Panc1 (cell line): ENCODE measurements around the gene TRNP1. TPM values are rescaled to one million over a fixed set of nuclear protein-coding genes. Genes with fewer than 3 reads are reported as not detected.

Experiments
- ATAC-seq: fragments of 200-7000 bp; cut with Tn5 transposase; 2 replicates; pipeline ENCODE4 v1.9.1; 2020; ENCODE audit warnings: mild to moderate bottlenecking, moderate library complexity
- BruUV-seq: library from RNA; stranded (reverse); fragments of 400-500 nt; replicated peaks from 2 replicates; lab custom pipeline; 2021; lab: Mats Ljungman, UMichigan
- CTCF ChIA-PET: fragments of 300-600 bp; sonication (Branson Sonifier 250); formaldehyde crosslinking; loops from one replicate; lab custom pipeline; 2022; ENCODE audit warnings: antibody characterized with exemption; lab: Charles Lee
- POLR2A ChIA-PET: fragments of 300-600 bp; sonication (Branson Sonifier 250); formaldehyde crosslinking; loops from one replicate; lab custom pipeline; 2022; ENCODE audit warnings: antibody characterized with exemption; lab: Charles Lee
- DNase-seq: peaks from one replicate; pipeline ENCODE4 v3.0.0-alpha.2; 2010; ENCODE audit warnings: low read depth, low spot score
- H3K27ac ChIP-seq: 2 replicates; pipeline ENCODE4 v1.5.1; 2011; ENCODE audit warnings: mild to moderate bottlenecking, low read length, inconsistent platforms
- H3K27me3 ChIP-seq: fragments of 200-500 bp; sonication (Bioruptor generic); 2 replicates; pipeline ENCODE4 v1.6.0; 2014; ENCODE audit warnings: low read length, inconsistent platforms; ENCODE audit not compliant: control insufficient read depth, insufficient read depth
- H3K36me3 ChIP-seq: fragments of 200-500 bp; sonication (Bioruptor generic); 2 replicates; pipeline ENCODE4 v1.5.1; 2014; ENCODE audit warnings: inconsistent platforms, mild to moderate bottlenecking, low read length, moderate library complexity; ENCODE audit not compliant: control insufficient read depth, insufficient read depth
- H3K4me1 ChIP-seq: 2 replicates; pipeline ENCODE4 v1.5.1; 2011; ENCODE audit warnings: inconsistent platforms, mild to moderate bottlenecking, low read length, moderate library complexity; ENCODE audit not compliant: control insufficient read depth, insufficient read depth
- H3K4me3 ChIP-seq, 2 experiments: 2 replicates each; pipeline ENCODE4 v1.5.1; 2011 to 2012; ENCODE audit warnings: low read depth in 2 of 2, low read length in 2 of 2, mild to moderate bottlenecking in 2 of 2, inconsistent platforms in 1 of 2, moderate library complexity in 1 of 2
- H3K9me3 ChIP-seq: fragments of 200-500 bp; sonication (Bioruptor generic); 2 replicates; pipeline ENCODE4 v1.5.1; 2014; ENCODE audit warnings: low read depth, mild to moderate bottlenecking, inconsistent platforms, low read length, moderate library complexity; ENCODE audit not compliant: control insufficient read depth, insufficient read depth
- CTCF ChIP-seq: fragments of 450-650 bp; IDR thresholded peaks from 2 replicates; pipeline ENCODE4 v1.5.1; 2017; ENCODE audit warnings: mild to moderate bottlenecking
- POLR2AphosphoS5 ChIP-seq: IDR thresholded peaks from 2 replicates; pipeline ENCODE4 v1.6.1; 2012; ENCODE audit warnings: mild to moderate bottlenecking, low read depth, low read length, moderate library complexity
- REST ChIP-seq, 2 experiments: IDR thresholded peaks; 2 replicates each; pipeline ENCODE4 v1.6.1; 2011 to 2012; ENCODE audit warnings: low read depth in 2 of 2, control low read depth in 1 of 2, low read length in 1 of 2, mild to moderate bottlenecking in 1 of 2, moderate library complexity in 1 of 2; ENCODE audit not compliant: insufficient read depth in 1 of 2
- SIN3A ChIP-seq: IDR thresholded peaks from 2 replicates; pipeline ENCODE4 v1.6.1; 2012; ENCODE audit warnings: low read depth, mild to moderate bottlenecking, low read length, moderate library complexity, borderline replicate concordance; ENCODE audit not compliant: insufficient read depth
- TCF7L2 ChIP-seq: IDR thresholded peaks from 2 replicates; pipeline ENCODE4 v1.6.1; 2011; ENCODE audit warnings: mild to moderate bottlenecking, low read depth, low read length, inconsistent platforms
- in situ Hi-C: cut with HindIII; loops from 2 replicates; pipeline ENCODE4 v1.10.0; 2016; ENCODE audit warnings: low sequenced_read_pairs, low pct_unique_long_range_greater_than_20kb
- intact Hi-C: fragments of 100-400 bp; cut with micrococcal nuclease; formaldehyde crosslinking; loops from one replicate; pipeline ENCODE4 v1.10.0; 2022; ENCODE audit not compliant: unreplicated experiment
- total RNA-seq: library from RNA; stranded (reverse); gene quantifications from one replicate; pipeline ENCODE4 v1.2.1, GENCODE V29; 2021; ENCODE audit not compliant: unreplicated experiment

TRNP1 gene
- total RNA-seq, 1 experiment from 2014 or later: 81.2 TPM

DNA sequence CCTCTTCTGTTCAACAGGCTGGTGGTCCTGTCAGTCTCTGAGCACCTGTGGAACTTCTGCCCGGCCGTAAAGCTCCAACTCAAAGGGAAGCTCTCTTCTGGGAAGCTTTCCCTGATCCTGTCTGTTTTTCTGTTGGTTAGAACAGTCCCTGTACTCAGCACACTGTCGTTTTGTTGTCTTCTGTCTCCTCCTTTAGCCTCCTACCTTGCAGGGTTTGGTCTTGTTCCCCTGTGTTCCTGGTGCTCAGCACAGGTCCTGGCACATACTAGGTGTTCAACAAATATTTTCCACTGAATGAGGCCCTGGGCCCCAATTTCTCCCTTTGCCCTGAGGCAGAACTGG is 32.9 kb upstream of the TRNP1 start:
- ChIA-PET CTCF (interaction anchor here (0.7 kb wide), 2 partner anchors 37 to 40 kb away, joined by 3 to 7 read pairs; no protein-coding TSS in a partner anchor), POLR2A (interaction anchor here (0.6 to 0.7 kb wide), 2 partner anchors 41 to 61 kb away, joined by 3 to 4 read pairs; no protein-coding TSS in a partner anchor)
- Histone ChIP-seq H3K4me3 (peak overlapping the region; percentile 52 to 62), H3K4me1 (peaks cover 14% of the 10 kb centered on the region), H3K36me3 (no peaks in the 10 kb centered on the region; the same call in 1 of the 2 replicates), H3K27me3 (no peaks in the 10 kb centered on the region), H3K9me3 (peaks cover 6% of the 10 kb centered on the region; the same call in 1 of the 2 replicates), H3K27ac (peak overlapping the region; percentile 65)
- no peak for DNase-seq
- TF ChIP-seq POLR2AphosphoS5 (no peak), REST (IDR thresholded peaks at IDR 0.05; ENCODE audit: insufficient read depth in 1 of 2, low read depth in 2 of 2, low read length in 1 of 2) (no peak), SIN3A (no peak), TCF7L2 (no peak), CTCF (no peak)
- no TSS peak for BruUV-seq
- intact Hi-C loops: no loop called here
- in situ Hi-C loops: no loop called here
- peak; percentile 30 for ATAC-seq

DNA sequence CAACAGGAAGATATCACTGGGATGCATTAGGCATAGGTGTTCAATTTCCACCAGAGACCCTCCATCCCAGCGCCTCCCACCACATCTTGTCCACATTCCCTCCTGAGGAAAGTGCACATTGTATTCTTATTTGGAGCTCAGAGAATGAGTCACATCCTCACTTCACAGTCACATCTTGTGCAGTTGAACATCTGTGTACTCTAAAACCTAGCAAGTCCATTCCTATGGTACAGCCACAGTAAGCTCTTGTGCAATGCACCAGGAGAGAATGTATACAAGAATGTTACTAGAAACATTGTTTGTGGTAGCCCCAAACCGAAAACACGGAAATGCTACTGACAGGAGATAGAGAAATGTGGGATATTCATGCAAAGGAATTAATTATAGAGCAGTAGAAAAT is 31.7 kb upstream of the TRNP1 start:
- intact Hi-C loops (no loop called here), in situ Hi-C loops (no loop called here)
- Histone ChIP-seq H3K27me3 (no peaks in the 10 kb centered on the region), H3K9me3 (no peaks in the 10 kb centered on the region), H3K4me1 (peaks cover 14% of the 10 kb centered on the region), H3K36me3 (no peaks in the 10 kb centered on the region; the same call in 1 of the 2 replicates), H3K27ac (peak overlapping the region; percentile 73; the same call in 1 of the 2 replicates), H3K4me3 (peak overlapping the region in 1 of 2 experiments; percentile 62; a peak in 2 of 4 replicates)
- no TSS peak for BruUV-seq
- ATAC-seq: peak; percentile 84
- peak; percentile 65 for DNase-seq
- TF ChIP-seq POLR2AphosphoS5 (peak; percentile 27; the same call in 1 of the 2 replicates), CTCF (no peak)
- POLR2A ChIA-PET: interaction anchor here (0.6 kb wide), 2 partner anchors 32 to 65 kb away, joined by 3 to 4 read pairs; no protein-coding TSS in a partner anchor
- CTCF ChIA-PET: interaction anchor here (0.5 to 0.7 kb wide), 2 partner anchors 193 to 347 kb away, joined by 3 to 8 read pairs; partner anchors contain the start of gene SLC9A1
